GM19035 (cell line): ENCODE data around the gene USP53.
A peak's percentile ranks its signal among the peaks of the same experiment; 100 is the strongest.
"Not testable (repeated sequence)": the region's sequence is repeated elsewhere in the genome, so short reads cannot be mapped to it uniquely, and the experiment has no call there.

Experiments used
- ATAC-seq: cut with Tn5 transposase; IDR thresholded peaks from one replicate; pipeline ENCODE4 v1.9.1; 2021; ENCODE audit not compliant: unreplicated experiment

USP53 gene

GRCh38 chr4:119212234-119212963 is at the start of gene USP53:
USP53 (plus strand) TSS chr4:119212713; CDS start chr4:119239760, 27,047 bp downstream.
- peak; percentile 94 for ATAC-seq

- ATAC-seq, result no peak
These were observed 46.7 kb upstream of the USP53 start for GRCh38 chr4:119165767-119166166.

GRCh38 chr4:119170195-119170594 is 42.3 kb upstream of the USP53 start:
- ATAC-seq, result no peak

- no peak for ATAC-seq
These were observed 40.3 kb upstream of the USP53 start for GRCh38 chr4:119172223-119172622.

GRCh38 chr4:119173729-119174361 is 38.7 kb upstream of the USP53 start:
- not testable (repeated sequence) for ATAC-seq

GRCh38 chr4:119179011-119179410 is 33.5 kb upstream of the USP53 start:
- ATAC-seq, result no peak

GRCh38 chr4:119184128-119184527 is 28.4 kb upstream of the USP53 start:
- no peak for ATAC-seq

- ATAC-seq, result no peak
These were observed 22.9 kb upstream of the USP53 start for GRCh38 chr4:119189638-119190037.

- no peak for ATAC-seq
These were observed 22.2 kb upstream of the USP53 start for GRCh38 chr4:119190354-119190753.

- ATAC-seq, result no peak
These were observed 21.0 kb upstream of the USP53 start for GRCh38 chr4:119191505-119191904.

- no peak for ATAC-seq
These were observed 14.7 kb upstream of the USP53 start for GRCh38 chr4:119197772-119198212.

GRCh38 chr4:119204916-119205315 is 7.6 kb upstream of the USP53 start:
- no peak for ATAC-seq

GRCh38 chr4:119205690-119206089 is 6.8 kb upstream of the USP53 start:
- no peak for ATAC-seq

- ATAC-seq, result no peak
These were observed 6.3 kb upstream of the USP53 start for GRCh38 chr4:119206178-119206577.

- ATAC-seq, result no peak
These were observed 5.5 kb upstream of the USP53 start for GRCh38 chr4:119207051-119207450.

- no peak for ATAC-seq
These were observed 3.4 kb upstream of the USP53 start for GRCh38 chr4:119209077-119209476.

- no peak for ATAC-seq
These were observed 2.9 kb upstream of the USP53 start for GRCh38 chr4:119209586-119209985.

- ATAC-seq, result no peak
These were observed 1.7 kb upstream of the USP53 start for GRCh38 chr4:119210775-119211174.

GRCh38 chr4:119211867-119212233 is 663 bp upstream of the USP53 start:
- peak; percentile 8 for ATAC-seq

GRCh38 chr4:119212964-119213606 is 572 bp downstream of the USP53 start:
- ATAC-seq, result peak; percentile 64

GRCh38 chr4:119218093-119218492 is 5.6 kb downstream of the USP53 start:
- no peak for ATAC-seq

GRCh38 chr4:119221412-119221811 is 8.9 kb downstream of the USP53 start:
- ATAC-seq, result no peak
